Activated naive CD4-positive, alpha-beta T cell treated with anti-CD3 and anti-CD28 coated beads, Interleukin-2, amount 50 U/mL, for 72 hours (primary cell): Measurements from ENCODE around the gene NFYA. TPM values are rescaled to one million over a fixed set of nuclear protein-coding genes. Genes with fewer than 3 reads are reported as not detected.

Source experiments
- ATAC-seq, 2 donors: fragments of 150-1000 bp; cut with Tn5 transposase; 2 replicates each; pipeline ENCODE4 v1.10.0; 2021; ENCODE audit warnings: mild to moderate bottlenecking in 2 of 2, moderate library complexity in 2 of 2
- DNase-seq, 2 donors: peaks; one replicate each; pipeline ENCODE4 v3.0.0; 2021 to 2022; ENCODE audit warnings: low spot score in 2 of 2
- H3K27ac Mint-ChIP-seq, 2 donors: one replicate each; pipeline ENCODE4 v1.8.0; 2022; ENCODE audit warnings: mild to moderate bottlenecking in 2 of 2, mixed read lengths in 2 of 2
- H3K36me3 Mint-ChIP-seq, 2 donors: one replicate each; pipeline ENCODE4 v1.8.0; 2022; ENCODE audit warnings: mixed read lengths in 2 of 2
- H3K9me3 Mint-ChIP-seq, 2 donors: one replicate each; pipeline ENCODE4 v1.8.0; 2022; ENCODE audit warnings: mixed read lengths in 2 of 2
- total RNA-seq, 2 donors: library from RNA; stranded (reverse); gene quantifications; one replicate each; pipeline ENCODE4 v1.2.3, GENCODE V29; 2022

The NFYA gene
- 10 to 100 TPM; 27.3 to 31.7 TPM for total RNA-seq

GRCh38 chr6:41072836-41073202 lies at the start of gene NFYA:
Gene NFYA (plus strand): TSS chr6:41072974. CDS start chr6:41079090, 6,116 bp downstream.
- DNase-seq: no peak
- H3K36me3 Mint-ChIP-seq: peaks cover 22 to 29% of the 10 kb centered on the region in 2 donors

GRCh38 chr6:41023114-41023513 lies 49.7 kb upstream of the NFYA start:
- no peaks in the 10 kb centered on the region for H3K36me3 Mint-ChIP-seq
- H3K27ac Mint-ChIP-seq: no peak overlapping the region
- no peak for ATAC-seq
- H3K9me3 Mint-ChIP-seq: no peaks in the 10 kb centered on the region
- no peak for DNase-seq

More at GRCh38 chr6:41072836-41073202, at the start of gene NFYA:
- Mint-ChIP-seq H3K27ac (peak within 1 kb of the TSS; percentile 97 to 99), H3K9me3 (no peaks in the 10 kb centered on the region)
- ATAC-seq: peak; percentile 80 to 83

GRCh38 chr6:41025966-41026530 lies 46.7 kb upstream of the NFYA start:
- Mint-ChIP-seq H3K9me3 (no peaks in the 10 kb centered on the region), H3K27ac (no peak overlapping the region), H3K36me3 (no peaks in the 10 kb centered on the region)
- DNase-seq (no peak), ATAC-seq (no peak)

GRCh38 chr6:41027241-41027640 lies 45.5 kb upstream of the NFYA start:
- DNase-seq: no peak
- Mint-ChIP-seq H3K9me3 (no peaks in the 10 kb centered on the region), H3K27ac (peak overlapping the region; percentile 77 to 96), H3K36me3 (no peaks in the 10 kb centered on the region)
- no peak for ATAC-seq

- DNase-seq: peak; percentile 86 to 91
- peak; percentile 90 for ATAC-seq
- H3K36me3 Mint-ChIP-seq: no peaks in the 10 kb centered on the region
Measured at GRCh38 chr6:41027799-41028560, 44.8 kb upstream of the NFYA start.

GRCh38 chr6:41028561-41029412 lies 44.0 kb upstream of the NFYA start:
- H3K36me3 Mint-ChIP-seq: no peaks in the 10 kb centered on the region
- no peaks in the 10 kb centered on the region for H3K9me3 Mint-ChIP-seq
- DNase-seq (peak in 1 of 2 donors; percentile 11), ATAC-seq (peak; percentile 39 to 68)
- H3K27ac Mint-ChIP-seq: peak overlapping the region; percentile 77 to 90

More at GRCh38 chr6:41027799-41028560, 44.8 kb upstream of the NFYA start:
- H3K9me3 Mint-ChIP-seq: no peaks in the 10 kb centered on the region
- peak overlapping the region; percentile 77 to 96 for H3K27ac Mint-ChIP-seq

GRCh38 chr6:41032830-41033229 lies 39.9 kb upstream of the NFYA start:
- no peak for DNase-seq

GRCh38 chr6:41033776-41034175 lies 39.0 kb upstream of the NFYA start:
- ATAC-seq (no peak), DNase-seq (no peak)
- Mint-ChIP-seq H3K9me3 (no peaks in the 10 kb centered on the region), H3K36me3 (no peaks in the 10 kb centered on the region), H3K27ac (peak overlapping the region in 1 of 2 donors; percentile 44)

More at GRCh38 chr6:41032830-41033229, 39.9 kb upstream of the NFYA start:
- Mint-ChIP-seq H3K9me3 (no peaks in the 10 kb centered on the region), H3K27ac (peak overlapping the region in 1 of 2 donors; percentile 44), H3K36me3 (no peaks in the 10 kb centered on the region)
- ATAC-seq: no peak

- no peak for DNase-seq
- Mint-ChIP-seq H3K36me3 (no peaks in the 10 kb centered on the region), H3K9me3 (no peaks in the 10 kb centered on the region), H3K27ac (peak overlapping the region in 1 of 2 donors; percentile 14)
- no peak for ATAC-seq
Measured at GRCh38 chr6:41036186-41036585, 36.6 kb upstream of the NFYA start.

- peak overlapping the region in 1 of 2 donors; percentile 14 for H3K27ac Mint-ChIP-seq
Measured at GRCh38 chr6:41036601-41037000, 36.2 kb upstream of the NFYA start.

GRCh38 chr6:41037107-41037900 lies 35.5 kb upstream of the NFYA start:
- DNase-seq (no peak), ATAC-seq (no peak)
- peak overlapping the region in 1 of 2 donors; percentile 14 for H3K27ac Mint-ChIP-seq
- H3K36me3 Mint-ChIP-seq: no peaks in the 10 kb centered on the region
- H3K9me3 Mint-ChIP-seq: no peaks in the 10 kb centered on the region

More at GRCh38 chr6:41036601-41037000, 36.2 kb upstream of the NFYA start:
- Mint-ChIP-seq H3K9me3 (no peaks in the 10 kb centered on the region), H3K36me3 (no peaks in the 10 kb centered on the region)
- ATAC-seq (no peak), DNase-seq (no peak)

- ATAC-seq (no peak), DNase-seq (no peak)
- Mint-ChIP-seq H3K36me3 (no peaks in the 10 kb centered on the region), H3K9me3 (no peaks in the 10 kb centered on the region), H3K27ac (no peak overlapping the region)
Measured at GRCh38 chr6:41038205-41038604, 34.6 kb upstream of the NFYA start.

- H3K36me3 Mint-ChIP-seq: no peaks in the 10 kb centered on the region
- DNase-seq: peak in 1 of 2 donors; percentile 70
- H3K9me3 Mint-ChIP-seq: no peaks in the 10 kb centered on the region
- H3K27ac Mint-ChIP-seq: peak within 1 kb of the TSS in 1 of 2 donors; percentile 10
- ATAC-seq: peak; percentile 47 to 73
Measured at GRCh38 chr6:41039060-41039998, 33.4 kb upstream of the NFYA start, which contains the start of gene UNC5CL. Gene UNC5CL (minus strand): TSS chr6:41039221. CDS start chr6:41035074, 4,147 bp downstream.

- peak overlapping the region; percentile 10 to 77 for H3K27ac Mint-ChIP-seq
- ATAC-seq: peak; percentile 75 to 82
- no peaks in the 10 kb centered on the region for H3K36me3 Mint-ChIP-seq
- DNase-seq: no peak
- H3K9me3 Mint-ChIP-seq: no peaks in the 10 kb centered on the region
Measured at GRCh38 chr6:41040101-41040939, 32.5 kb upstream of the NFYA start.
